Common myeloid progenitor, CD34-positive (primary cell): ENCODE data around the gene CRADD.

Experiments used
- CTCF ChIA-PET: fragments of 350-600 bp; sonication (Branson Sonifier 250); formaldehyde crosslinking; loops from one replicate; lab custom pipeline; 2021; ENCODE audit warnings: antibody characterized with exemption; lab: Charles Lee
- POLR2A ChIA-PET: fragments of 350-600 bp; sonication (Branson Sonifier 250); formaldehyde crosslinking; loops from one replicate; lab custom pipeline; 2021; ENCODE audit warnings: antibody characterized with exemption; lab: Charles Lee
- DNase-seq, 3 donors: peaks; one replicate each; pipeline versions ENCODE4 v3.0.0 to v3.0.0-alpha.2; 2013
- H3K27ac ChIP-seq, 2 experiments: 1 replicate in 1 of 2; 2 replicates in 1 of 2; pipeline ENCODE4 v1.7.0; 2013; ENCODE audit warnings: inconsistent platforms in 2 of 2, low read length in 2 of 2, mild to moderate bottlenecking in 2 of 2, low read depth in 1 of 2, moderate library complexity in 1 of 2; ENCODE audit not compliant: severe bottlenecking in 2 of 2, insufficient read depth in 1 of 2, poor library complexity in 1 of 2
- H3K27me3 ChIP-seq, 5 experiments: replicated peaks in 2 of 5; 1 replicate in 3 of 5; 2 replicates in 2 of 5; pipeline versions ENCODE4 v1.6.1 to v1.7.0; 2013; ENCODE audit warnings: low read length in 4 of 5, mild to moderate bottlenecking in 2 of 5, moderate library complexity in 2 of 5, inconsistent platforms in 1 of 5; ENCODE audit not compliant: insufficient read depth in 5 of 5, control insufficient read depth in 4 of 5
- H3K36me3 ChIP-seq, 4 experiments: 1 replicate in 2 of 4; 2 replicates in 2 of 4; pipeline versions ENCODE4 v1.6.1 to v1.7.0; 2013; ENCODE audit warnings: low read length in 3 of 4, control low read depth in 1 of 4, mild to moderate bottlenecking in 1 of 4; ENCODE audit not compliant: control insufficient read depth in 4 of 4, insufficient read depth in 4 of 4
- H3K4me1 ChIP-seq, 4 experiments: 1 replicate in 3 of 4; 2 replicates in 1 of 4; pipeline versions ENCODE4 v1.6.1 to v1.7.1; 2013; ENCODE audit warnings: low read length in 3 of 4, mild to moderate bottlenecking in 3 of 4, control low read depth in 1 of 4, inconsistent platforms in 1 of 4, moderate library complexity in 1 of 4; ENCODE audit not compliant: control insufficient read depth in 4 of 4, insufficient read depth in 4 of 4; ENCODE audit errors: control extremely low read depth in 1 of 4
- H3K4me3 ChIP-seq, 7 experiments: 1 replicate in 4 of 7; 2 replicates in 3 of 7; pipeline versions ENCODE4 v1.5.1 to v1.7.0; 2013; ENCODE audit warnings: mild to moderate bottlenecking in 7 of 7, low read length in 6 of 7, moderate library complexity in 6 of 7, inconsistent platforms in 2 of 7, low read depth in 2 of 7, control low read depth in 1 of 7; ENCODE audit not compliant: insufficient read depth in 4 of 7, control insufficient read depth in 1 of 7; ENCODE audit errors: extremely low read depth in 1 of 7
- H3K9me3 ChIP-seq, 5 experiments: 1 replicate in 4 of 5; 2 replicates in 1 of 5; pipeline versions ENCODE4 v1.6.1 to v1.7.1; 2013; ENCODE audit warnings: low read length in 4 of 5, mild to moderate bottlenecking in 2 of 5, inconsistent platforms in 1 of 5, low read depth in 1 of 5, moderate library complexity in 1 of 5; ENCODE audit not compliant: control insufficient read depth in 4 of 5, insufficient read depth in 2 of 5; ENCODE audit errors: control extremely low read depth in 1 of 5
- WGBS: methylation state at CpG from one replicate; pipeline ENCODE4 v1.1.5; 2013; ENCODE audit not compliant: insufficient coverage; 5-methylcytosine and 5-hydroxymethylcytosine counted together

The CRADD gene

GRCh38 chr12:93757792-93758694, 80.9 kb downstream of the CRADD start:
- no CpG with 5 or more reads among the region's 1 CpG for WGBS
- Histone ChIP-seq H3K4me1 (peaks cover 18 to 51% (median 35%) of the 10 kb centered on the region in 4 experiments), H3K9me3 (peaks cover 2 to 12% (median 8%) of the 10 kb centered on the region in 5 experiments), H3K36me3 (no peaks in the 10 kb centered on the region), H3K4me3 (no peak overlapping the region), H3K27me3 (no peaks in the 10 kb centered on the region), H3K27ac (peak overlapping the region in 1 of 2 experiments; percentile 69)
- ChIA-PET CTCF (interaction anchor here (0.7 to 2.5 kb wide), 4 partner anchors 9 to 45 kb away, joined by 3 to 6 read pairs (median 4); no protein-coding TSS in a partner anchor), POLR2A (interaction anchor here (0.6 kb wide), 1 partner anchor 36 kb away, joined by 3 read pairs; no protein-coding TSS in a partner anchor)
- peak in 1 of 3 donors; percentile 60 for DNase-seq

GRCh38 chr12:93758801-93759373, 81.7 kb downstream of the CRADD start:
- ChIA-PET CTCF (interaction anchor here (0.6 to 2.1 kb wide), 6 partner anchors 9 to 342 kb away, joined by 3 to 6 read pairs (median 3); no protein-coding TSS in a partner anchor), POLR2A (no interaction called here)
- no CpG with 5 or more reads among the region's 1 CpG for WGBS
- no peaks in the 10 kb centered on the region for H3K36me3 ChIP-seq
- peaks cover 18 to 58% (median 42%) of the 10 kb centered on the region in 4 experiments for H3K4me1 ChIP-seq
- DNase-seq: no peak
- peaks cover 1 to 4% (median 2%) of the 10 kb centered on the region in 5 experiments for H3K9me3 ChIP-seq
- H3K27ac ChIP-seq: peak overlapping the region in 1 of 2 experiments; percentile 59
- H3K4me3 ChIP-seq: no peak overlapping the region
- H3K27me3 ChIP-seq: no peaks in the 10 kb centered on the region

DNA sequence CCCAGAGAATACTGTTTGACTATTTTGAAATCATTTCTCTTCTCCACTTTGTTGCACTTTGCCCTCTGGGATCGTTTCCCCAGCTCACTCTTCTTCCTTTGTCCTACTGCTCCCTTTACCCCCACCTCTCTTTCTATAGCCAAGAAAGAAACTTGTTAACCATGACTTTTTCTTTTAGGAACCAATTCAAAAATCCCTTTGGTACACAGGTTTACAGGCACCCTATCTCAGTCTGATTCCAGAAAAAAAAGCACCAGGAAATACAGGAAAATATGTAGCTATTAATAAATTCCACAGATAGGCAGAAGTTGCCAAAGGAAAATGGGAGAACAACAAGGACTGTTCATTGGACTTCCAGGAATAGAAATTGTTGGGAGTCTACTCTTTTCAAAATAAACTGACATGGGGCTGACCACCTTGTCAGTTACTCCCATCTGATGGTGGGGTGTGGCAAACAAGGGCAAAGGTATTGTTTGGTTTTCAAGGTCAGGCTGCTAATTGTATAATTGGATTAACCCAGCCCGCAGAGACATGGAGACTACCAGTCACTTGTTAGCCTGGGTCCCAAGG, 82.4 kb downstream of the CRADD start:
- no peak for DNase-seq
- Histone ChIP-seq H3K9me3 (peaks cover 0 to under 1% (median 0%) of the 10 kb centered on the region in 5 experiments), H3K4me1 (peaks cover 18 to 64% (median 44%) of the 10 kb centered on the region in 4 experiments), H3K27ac (peak overlapping the region in 1 of 2 experiments; percentile 59), H3K27me3 (no peaks in the 10 kb centered on the region), H3K4me3 (peak overlapping the region in 2 of 7 experiments; percentile 4 to 24), H3K36me3 (no peaks in the 10 kb centered on the region)
- ChIA-PET POLR2A (interaction anchor here (0.6 kb wide), 1 partner anchor 18 kb away, joined by 3 read pairs; no protein-coding TSS in a partner anchor), CTCF (interaction anchor here (0.6 to 2.1 kb wide), 6 partner anchors 8 to 341 kb away, joined by 3 to 6 read pairs (median 3); no protein-coding TSS in a partner anchor)
- 14% methylated on average over 1 of the region's 2 CpGs for WGBS

GRCh38 chr12:93760275-93760875, 83.2 kb downstream of the CRADD start:
- Histone ChIP-seq H3K9me3 (no peaks in the 10 kb centered on the region), H3K4me3 (no peak overlapping the region), H3K27me3 (no peaks in the 10 kb centered on the region), H3K4me1 (peaks cover 18 to 69% (median 44%) of the 10 kb centered on the region in 4 experiments), H3K36me3 (no peaks in the 10 kb centered on the region), H3K27ac (no peak overlapping the region)
- ChIA-PET POLR2A (no interaction called here), CTCF (interaction anchor here (1.0 to 2.1 kb wide), 3 partner anchors 12 to 341 kb away, joined by 3 to 6 read pairs (median 3); no protein-coding TSS in a partner anchor)
- DNase-seq: no peak
- no CpG with 5 or more reads among the region's 3 CpGs for WGBS

DNA sequence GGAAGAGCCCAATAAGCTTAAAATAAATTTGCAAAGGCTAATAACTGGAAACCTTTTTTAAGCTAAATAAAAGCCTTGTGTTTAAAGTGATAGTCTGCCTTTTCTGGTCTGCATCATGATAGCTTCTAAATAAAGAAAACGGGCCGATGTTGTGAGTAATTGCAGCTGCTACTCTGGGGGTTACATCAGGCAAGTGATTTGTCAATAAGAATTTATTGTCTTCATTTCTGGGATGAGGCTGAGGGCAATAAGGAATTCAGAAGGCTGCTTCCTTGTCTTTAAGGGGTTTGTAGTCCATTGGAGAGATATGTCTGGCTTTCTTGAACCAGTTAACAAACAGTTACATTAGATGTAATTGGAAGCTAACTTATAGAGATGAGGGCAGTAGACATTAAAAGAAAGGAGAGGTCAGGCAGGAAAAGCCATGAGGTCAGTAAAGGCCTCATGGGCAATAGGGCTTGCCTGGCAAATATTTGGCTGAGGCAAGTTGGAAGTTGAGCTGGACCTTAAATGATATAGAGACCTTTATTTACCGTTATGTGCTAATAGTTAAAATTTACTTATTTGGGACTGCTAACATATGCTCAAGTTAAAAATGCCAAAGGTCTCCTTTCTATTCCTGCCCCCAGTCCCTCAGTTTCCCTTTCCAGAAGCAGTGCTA, 85.0 kb downstream of the CRADD start:
- no peaks in the 10 kb centered on the region for H3K27me3 ChIP-seq
- no peaks in the 10 kb centered on the region for H3K36me3 ChIP-seq
- H3K4me1 ChIP-seq: peaks cover 23 to 79% (median 49%) of the 10 kb centered on the region in 4 experiments
- POLR2A ChIA-PET: no interaction called here
- H3K27ac ChIP-seq: no peak overlapping the region
- no peak overlapping the region for H3K4me3 ChIP-seq
- DNase-seq: no peak
- H3K9me3 ChIP-seq: no peaks in the 10 kb centered on the region
- WGBS: no CpG with 5 or more reads among the region's 3 CpGs
- CTCF ChIA-PET: interaction anchor here (0.9 to 2.0 kb wide), 9 partner anchors 8 to 340 kb away, joined by 3 to 8 read pairs (median 3); no protein-coding TSS in a partner anchor
